C4-2B (cell line): ENCODE measurements around the gene IFNA6.

Experiments
- ZFX ChIP-seq: fragments of 450-650 bp; IDR thresholded peaks from 2 replicates; pipeline ENCODE4 v1.6.1; 2017
- TF ChIP-seq, protein P1 (sequence below): fragments of 450-650 bp; conservative IDR thresholded peaks from 2 replicates; pipeline ENCODE4 v1.5.1; 2017; ENCODE audit warnings: mild to moderate bottlenecking

DNA sequence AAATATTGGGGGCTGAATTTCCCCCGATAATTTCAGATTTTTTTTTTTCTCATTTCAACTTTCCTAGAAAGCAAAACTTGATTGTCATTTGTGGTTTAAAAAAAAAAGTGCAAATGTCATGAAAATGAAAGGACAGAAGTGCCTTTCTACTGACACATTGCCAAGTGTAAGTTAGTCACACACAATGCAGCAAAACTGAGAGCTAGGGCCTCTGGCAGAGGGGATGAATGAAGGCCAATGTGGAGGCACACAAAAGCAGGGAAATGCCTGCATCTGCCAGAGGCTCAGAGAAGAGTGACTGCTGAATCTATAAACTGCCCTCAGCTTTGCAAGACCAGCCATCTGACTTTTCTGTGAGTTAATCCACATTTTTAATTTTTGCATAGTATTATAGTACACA, 38.8 kb downstream of the IFNA6 start:
- TF ChIP-seq, protein P1, sequence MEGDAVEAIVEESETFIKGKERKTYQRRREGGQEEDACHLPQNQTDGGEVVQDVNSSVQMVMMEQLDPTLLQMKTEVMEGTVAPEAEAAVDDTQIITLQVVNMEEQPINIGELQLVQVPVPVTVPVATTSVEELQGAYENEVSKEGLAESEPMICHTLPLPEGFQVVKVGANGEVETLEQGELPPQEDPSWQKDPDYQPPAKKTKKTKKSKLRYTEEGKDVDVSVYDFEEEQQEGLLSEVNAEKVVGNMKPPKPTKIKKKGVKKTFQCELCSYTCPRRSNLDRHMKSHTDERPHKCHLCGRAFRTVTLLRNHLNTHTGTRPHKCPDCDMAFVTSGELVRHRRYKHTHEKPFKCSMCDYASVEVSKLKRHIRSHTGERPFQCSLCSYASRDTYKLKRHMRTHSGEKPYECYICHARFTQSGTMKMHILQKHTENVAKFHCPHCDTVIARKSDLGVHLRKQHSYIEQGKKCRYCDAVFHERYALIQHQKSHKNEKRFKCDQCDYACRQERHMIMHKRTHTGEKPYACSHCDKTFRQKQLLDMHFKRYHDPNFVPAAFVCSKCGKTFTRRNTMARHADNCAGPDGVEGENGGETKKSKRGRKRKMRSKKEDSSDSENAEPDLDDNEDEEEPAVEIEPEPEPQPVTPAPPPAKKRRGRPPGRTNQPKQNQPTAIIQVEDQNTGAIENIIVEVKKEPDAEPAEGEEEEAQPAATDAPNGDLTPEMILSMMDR = no peak
- no peak for TF ChIP-seq ZFX
